ENCODE data around the gene ADAMTS6. TPM values are rescaled to one million over a fixed set of nuclear protein-coding genes. Genes with fewer than 3 reads are reported as not detected.
"Not testable (repeated sequence)": the region's sequence is repeated elsewhere in the genome, so short reads cannot be mapped to it uniquely, and the experiment has no call there.

The ADAMTS6 gene
- total RNA-seq, 1 experiment from 2014 or later = 15.9 TPM

DNA sequence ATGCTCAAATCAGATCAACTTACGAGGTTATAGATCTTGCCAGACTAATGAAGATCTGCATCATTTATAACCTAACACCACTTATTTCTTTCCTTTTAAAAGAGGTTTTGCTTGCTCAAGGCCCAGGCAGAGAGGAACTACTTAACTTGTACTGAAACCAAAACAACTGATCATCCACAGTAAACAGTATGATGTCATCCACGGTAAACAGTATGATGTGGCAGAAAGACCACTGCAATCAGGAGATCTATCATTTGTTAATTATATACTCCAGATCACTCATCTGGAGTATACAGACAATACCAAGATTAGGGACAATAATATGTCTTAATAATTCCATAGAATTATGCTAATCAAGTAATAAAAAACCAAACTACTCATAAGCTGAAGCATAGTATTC lies 116.8 kb downstream of the ADAMTS6 start:
- no peak for DNase-seq (ENCODE audit: low spot score)

- DNase-seq (ENCODE audit: low spot score) = no peak
Measured at GRCh38 chr5:65363499-65363898, 118.2 kb downstream of the ADAMTS6 start.

GRCh38 chr5:65359981-65360380 lies 121.7 kb downstream of the ADAMTS6 start:
- no peak for DNase-seq (ENCODE audit: low spot score)

GRCh38 chr5:65359569-65359968 lies 122.2 kb downstream of the ADAMTS6 start:
- no peak for DNase-seq (ENCODE audit: low spot score)

DNA sequence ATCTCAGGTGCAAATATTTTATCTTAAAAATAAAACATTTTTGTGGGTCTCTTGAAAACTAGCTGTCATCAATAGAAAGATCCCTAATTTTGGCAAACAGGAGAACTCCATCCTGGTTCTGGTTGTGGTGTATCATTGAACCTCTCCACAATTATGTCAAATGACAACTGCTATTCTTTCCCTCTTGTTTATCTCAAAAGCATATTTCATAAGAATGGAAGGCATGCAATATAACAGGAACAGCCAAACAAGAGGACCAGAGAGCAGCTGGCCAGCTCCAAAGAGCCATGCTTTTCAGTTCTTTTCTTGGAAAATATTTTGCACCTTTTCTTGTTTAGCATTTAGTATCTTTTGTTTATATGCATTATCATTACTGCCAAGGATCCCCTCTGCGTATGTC lies 125.4 kb downstream of the ADAMTS6 start:
- DNase-seq (ENCODE audit: low spot score) = no peak

DNA sequence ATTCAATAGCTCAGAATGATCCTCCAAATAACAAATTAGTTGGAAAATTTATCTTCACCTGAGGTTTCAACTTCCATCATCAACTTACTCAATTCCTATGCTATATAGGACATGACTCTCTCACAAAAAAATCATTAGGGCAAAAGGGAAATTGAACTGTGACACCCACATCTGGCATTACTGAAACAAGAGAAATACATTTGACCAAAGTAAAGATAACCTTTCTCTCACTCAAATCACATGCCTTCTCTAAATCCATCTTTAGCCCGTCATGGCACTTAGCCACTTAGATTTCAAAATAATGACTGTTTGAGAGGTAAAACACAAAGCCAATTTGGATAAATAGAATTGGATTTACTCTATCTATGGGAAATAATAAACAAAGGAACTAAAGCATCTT lies 126.4 kb downstream of the ADAMTS6 start:
- no peak for DNase-seq (ENCODE audit: low spot score)

GRCh38 chr5:65341835-65342234 lies 139.9 kb downstream of the ADAMTS6 start:
- no peak for DNase-seq (ENCODE audit: low spot score)

GRCh38 chr5:65338606-65339151 lies 143.0 kb downstream of the ADAMTS6 start:
- DNase-seq (ENCODE audit: low spot score) = no peak

DNA sequence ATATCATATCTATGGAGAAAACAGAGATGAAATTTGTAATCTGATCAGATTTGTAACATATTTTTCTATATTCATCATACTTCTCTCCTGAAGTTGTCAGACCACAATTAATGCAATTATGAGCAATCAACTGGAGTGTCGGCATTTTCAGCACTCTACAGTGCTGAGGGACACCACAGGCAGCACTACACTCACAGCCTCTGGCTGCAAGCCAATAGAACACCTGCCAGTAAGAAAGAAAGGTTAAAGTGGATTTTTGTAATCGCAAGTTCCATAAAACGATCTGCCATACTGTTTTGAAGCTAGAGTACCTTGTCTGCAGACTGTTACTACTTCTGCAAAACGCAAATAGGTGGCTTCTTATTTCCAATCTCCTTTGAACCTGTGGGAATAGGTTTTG lies 147.6 kb downstream of the ADAMTS6 start:
- DNase-seq (ENCODE audit: low spot score) = no peak

DNA sequence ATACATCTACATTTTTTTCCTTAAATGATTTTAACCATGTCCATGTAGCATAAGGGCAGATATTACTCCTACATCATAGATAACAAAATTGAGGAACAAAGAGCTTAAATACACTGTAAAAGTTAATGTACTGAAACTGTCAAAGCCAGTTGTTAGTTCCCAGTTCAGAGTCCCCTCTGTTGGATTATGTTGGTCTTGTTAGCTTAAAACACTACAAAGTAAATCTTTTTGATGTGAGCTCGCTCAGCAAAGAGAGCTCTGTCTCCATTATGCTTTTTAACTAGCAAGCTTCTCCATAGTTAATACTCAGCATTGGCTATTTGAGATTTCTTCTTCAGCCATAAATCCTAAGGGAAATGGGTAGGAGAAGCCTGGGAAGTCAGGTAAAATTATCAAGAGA lies 149.1 kb downstream of the ADAMTS6 start:
- no peak for DNase-seq (ENCODE audit: low spot score)

- no peak for DNase-seq (ENCODE audit: low spot score)
Measured at GRCh38 chr5:65329266-65329665, 152.5 kb downstream of the ADAMTS6 start.

- no peak for DNase-seq (ENCODE audit: low spot score)
Measured at GRCh38 chr5:65327582-65327981, 154.1 kb downstream of the ADAMTS6 start.

DNA sequence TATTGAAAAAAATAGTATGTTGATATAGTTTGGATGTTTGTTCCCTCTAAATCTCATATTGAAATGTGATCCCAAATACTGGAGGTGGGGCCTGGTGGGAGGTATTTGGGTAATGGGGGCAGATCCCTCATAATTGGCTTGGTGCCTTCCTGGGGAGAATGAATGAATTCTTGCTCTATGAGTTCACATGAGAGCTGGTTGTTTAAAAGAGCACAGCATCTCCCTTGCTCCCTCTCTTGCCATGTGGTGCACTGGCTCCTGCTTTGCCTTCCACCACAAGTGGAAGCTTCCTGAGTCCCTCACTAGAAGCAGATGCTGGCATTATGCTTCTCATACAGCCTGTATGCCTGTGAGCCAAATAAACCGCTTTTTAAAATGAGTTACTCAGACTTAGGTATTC lies 154.8 kb downstream of the ADAMTS6 start:
- DNase-seq (ENCODE audit: low spot score) = no peak

- no peak for DNase-seq (ENCODE audit: low spot score)
Measured at GRCh38 chr5:65324226-65324625, 157.5 kb downstream of the ADAMTS6 start.

- not testable (repeated sequence) for DNase-seq (ENCODE audit: low spot score)
Measured at GRCh38 chr5:65320704-65321103, 161.0 kb downstream of the ADAMTS6 start.

GRCh38 chr5:65320250-65320649 lies 161.5 kb downstream of the ADAMTS6 start:
- no peak for DNase-seq (ENCODE audit: low spot score)

DNA sequence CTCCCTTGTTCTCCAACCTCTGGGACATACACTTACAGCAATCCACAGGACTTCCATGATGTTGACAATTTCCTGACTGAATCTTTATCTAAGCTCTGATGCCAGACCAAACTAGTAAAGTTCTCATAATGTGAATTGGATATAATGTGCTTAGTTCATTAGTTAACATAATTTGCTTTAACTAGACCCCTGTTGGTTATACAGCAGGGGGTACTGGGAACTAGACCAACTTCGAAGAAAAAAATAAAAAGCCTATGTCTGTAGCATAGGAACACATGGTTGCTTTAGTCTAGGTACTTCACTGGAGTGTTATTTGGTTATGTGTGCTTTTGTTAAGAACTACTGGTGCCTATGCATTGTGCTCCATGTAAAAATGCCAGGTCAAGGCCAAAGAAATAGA lies 173.8 kb downstream of the ADAMTS6 start:
- no peak for DNase-seq (ENCODE audit: low spot score)

- DNase-seq (ENCODE audit: low spot score) = no peak
Measured at GRCh38 chr5:65307088-65307487, 174.6 kb downstream of the ADAMTS6 start.

DNA sequence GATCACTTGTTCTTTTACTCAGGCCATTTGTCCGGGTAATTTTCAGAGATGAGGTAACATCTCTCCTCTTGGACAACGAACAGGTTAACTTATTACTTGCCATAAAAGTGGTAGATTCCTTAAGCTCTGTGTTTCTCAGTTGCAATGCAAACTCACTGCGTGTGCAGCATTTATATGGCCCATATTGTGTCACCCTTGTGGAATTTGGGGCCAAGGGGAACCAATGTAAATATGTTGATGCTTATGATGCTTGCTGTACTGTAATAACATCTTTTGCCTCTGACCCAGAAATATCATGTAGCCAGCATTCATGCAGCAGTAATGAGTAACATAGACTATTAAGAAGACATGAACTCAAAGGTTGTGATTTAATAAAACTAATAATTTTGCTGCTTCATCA lies 175.8 kb downstream of the ADAMTS6 start:
- no peak for DNase-seq (ENCODE audit: low spot score)

- DNase-seq (ENCODE audit: low spot score) = peak; percentile 1
Measured at GRCh38 chr5:65299861-65300260, 181.9 kb downstream of the ADAMTS6 start.

DNA sequence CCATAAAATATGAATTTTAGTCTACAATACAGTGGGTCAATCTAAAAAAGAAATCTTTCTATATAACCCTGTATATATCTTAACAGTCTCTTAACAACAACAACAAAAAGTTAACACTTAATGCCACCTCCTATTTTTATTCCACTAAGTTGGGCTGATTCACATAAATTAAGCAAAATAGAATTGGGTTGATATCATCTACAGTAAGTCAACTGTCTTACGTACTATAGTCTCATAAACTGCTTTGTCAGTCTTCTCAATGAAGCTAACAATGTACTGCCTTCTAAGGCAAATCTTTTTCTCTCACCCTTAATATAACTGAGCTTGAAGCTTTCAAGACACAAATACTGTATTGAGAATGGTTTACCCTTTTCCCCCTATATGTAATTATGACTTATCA lies 185.7 kb downstream of the ADAMTS6 start:
- DNase-seq (ENCODE audit: low spot score) = no peak

DNA sequence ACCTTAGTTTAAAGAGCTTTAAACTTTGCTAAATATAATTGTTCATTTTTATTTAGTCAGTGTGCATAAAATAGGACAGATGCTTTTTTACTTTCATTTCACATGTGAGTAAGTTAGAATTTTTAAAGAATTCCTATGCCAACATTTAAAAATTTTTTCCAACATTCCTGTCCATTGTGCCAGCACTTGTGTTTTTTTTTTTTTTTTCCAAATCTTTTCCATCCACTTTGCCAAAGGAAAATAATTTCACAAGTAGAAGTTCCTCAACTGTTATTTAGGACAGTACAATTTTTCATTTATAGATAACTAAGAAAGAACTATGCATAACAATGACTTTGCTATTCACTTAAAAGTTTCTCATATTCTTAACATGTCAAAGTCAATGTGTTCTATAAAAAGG lies 189.5 kb downstream of the ADAMTS6 start:
- no peak for DNase-seq (ENCODE audit: low spot score)

DNA sequence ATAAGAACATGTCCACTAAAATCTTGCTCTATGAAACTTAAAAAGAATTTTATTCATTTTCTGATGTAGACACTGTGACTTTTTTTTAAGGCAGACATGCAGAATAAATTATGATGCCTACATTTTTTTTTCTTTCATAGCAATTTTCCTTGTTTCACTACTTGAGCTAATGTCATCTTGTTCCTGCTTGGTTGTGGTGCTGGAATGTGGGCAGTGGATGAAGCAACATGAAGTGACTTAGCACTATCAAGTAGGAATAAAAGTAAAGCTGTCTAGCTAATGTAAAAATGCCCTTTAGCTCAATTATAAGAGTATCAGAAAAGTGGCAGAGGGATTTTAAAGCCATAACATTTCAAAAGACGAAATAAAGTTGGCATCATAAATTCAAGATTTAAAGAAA lies 191.0 kb downstream of the ADAMTS6 start:
- no peak for DNase-seq (ENCODE audit: low spot score)

DNA sequence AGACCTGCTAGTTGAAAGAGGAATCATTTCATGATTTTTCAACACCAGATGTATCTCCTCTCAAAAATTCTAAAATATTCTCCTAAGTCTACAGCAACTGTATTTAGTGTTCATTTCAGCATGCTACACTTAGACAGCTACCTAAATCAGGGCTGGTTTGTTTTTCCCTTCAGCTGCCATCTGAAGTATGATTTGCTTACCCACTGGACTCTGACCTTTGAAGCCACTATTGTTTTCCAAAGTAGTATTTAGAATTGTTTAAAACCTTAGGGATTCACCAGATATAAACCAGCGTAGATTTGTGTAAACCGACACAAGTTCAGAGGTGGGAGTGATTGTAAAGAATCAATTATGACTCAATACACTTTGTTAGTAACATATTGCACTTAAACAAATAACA lies 193.1 kb downstream of the ADAMTS6 start:
- no peak for DNase-seq (ENCODE audit: low spot score)

DNA sequence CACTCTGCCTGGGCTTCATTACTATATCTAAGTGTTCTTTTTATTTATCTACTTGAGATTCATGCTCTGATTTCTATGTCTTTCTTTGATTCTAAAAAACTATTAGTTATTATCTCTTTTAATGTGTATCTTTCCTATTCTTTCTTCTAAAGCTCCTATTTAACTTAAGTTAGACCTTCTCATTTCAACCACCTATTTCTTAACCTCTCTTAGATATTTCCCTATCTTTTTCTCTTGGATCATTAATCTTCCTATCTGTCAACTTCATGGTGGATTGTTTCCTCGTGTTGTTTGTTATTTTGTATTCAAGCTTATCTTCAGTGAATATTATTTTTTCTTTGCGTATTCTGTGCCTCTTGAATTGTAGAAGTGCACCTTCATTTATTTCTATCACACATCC lies 202.1 kb downstream of the ADAMTS6 start:
- DNase-seq (ENCODE audit: low spot score) = no peak
